PC-3 (cell line): Measurements from ENCODE around the gene IFT57.

Source experiments
- CTCF ChIP-seq: fragments of 300-600 bp; sonication (generic); conservative IDR thresholded peaks from 2 replicates; pipeline ENCODE4 v1.5.1; 2017; ENCODE audit warnings: antibody characterized with exemption, low read depth, mild to moderate bottlenecking, low read length
- EZH2 ChIP-seq: fragments of 300-600 bp; sonication (generic); IDR thresholded peaks from one replicate; pipeline ENCODE4 v1.6.1; 2017; ENCODE audit warnings: antibody characterized with exemption, mild to moderate bottlenecking, low read length; ENCODE audit not compliant: unreplicated experiment

GRCh38 chr3:108202080-108202479, 20.1 kb downstream of the IFT57 start:
- TF ChIP-seq CTCF (no peak), EZH2 (no peak)
